Neural progenitor cell (in vitro differentiated cells): ENCODE data around the gene SLC16A9. TPM values are rescaled to one million over a fixed set of nuclear protein-coding genes. Genes with fewer than 3 reads are reported as not detected.

Experiments
- DNase-seq: peaks from one replicate; pipeline ENCODE4 v3.0.0-alpha.2; 2016; ENCODE audit warnings: low spot score
- H2AFZ ChIP-seq: fragments of 200-600 bp; sonication (generic); replicated peaks from 2 replicates; pipeline ENCODE4 v1.6.1; 2016; ENCODE audit warnings: antibody characterized with exemption
- H3F3A ChIP-seq: fragments of 200-600 bp; sonication (generic); 2 replicates; pipeline ENCODE4 v1.6.1; 2016; ENCODE audit warnings: antibody characterized with exemption, low read depth
- H3K27ac ChIP-seq: fragments of 200-600 bp; sonication (generic); 2 replicates; pipeline ENCODE4 v1.5.1; 2016; ENCODE audit warnings: mild to moderate bottlenecking
- H3K27me3 ChIP-seq: fragments of 200-600 bp; sonication (generic); 2 replicates; pipeline ENCODE4 v1.6.1; 2016; ENCODE audit warnings: mild to moderate bottlenecking, moderate library complexity
- H3K36me3 ChIP-seq: fragments of 200-600 bp; sonication (generic); 2 replicates; pipeline ENCODE4 v1.5.1; 2016
- H3K4me1 ChIP-seq: fragments of 200-600 bp; sonication (generic); 2 replicates; pipeline ENCODE4 v1.6.1; 2016; ENCODE audit warnings: mixed run types
- H3K4me2 ChIP-seq: fragments of 200-600 bp; sonication (generic); 2 replicates; pipeline ENCODE4 v1.6.1; 2016
- H3K4me3 ChIP-seq: fragments of 200-600 bp; sonication (generic); 2 replicates; pipeline ENCODE4 v1.5.1; 2016
- H3K79me2 ChIP-seq: fragments of 200-600 bp; sonication (generic); 2 replicates; pipeline ENCODE4 v1.6.1; 2016; ENCODE audit warnings: low read depth
- H3K9ac ChIP-seq: fragments of 200-600 bp; sonication (generic); 2 replicates; pipeline ENCODE4 v1.6.1; 2016
- H3K9me3 ChIP-seq: fragments of 200-600 bp; sonication (generic); 2 replicates; pipeline ENCODE4 v1.5.1; 2016; ENCODE audit warnings: low read depth
- H4K20me1 ChIP-seq: fragments of 200-600 bp; sonication (generic); 2 replicates; pipeline ENCODE4 v1.6.1; 2016; ENCODE audit warnings: low read depth
- H3K27ac Mint-ChIP-seq: 3 replicates; pipeline ENCODE4 v1.8.0; 2021; ENCODE audit warnings: mixed read lengths
- H3K27me3 Mint-ChIP-seq: 2 replicates; pipeline ENCODE4 v1.8.0; 2022; ENCODE audit warnings: low read depth, mild to moderate bottlenecking, inconsistent platforms, moderate library complexity, mixed read lengths; ENCODE audit not compliant: insufficient read depth
- H3K36me3 Mint-ChIP-seq: 3 replicates; pipeline ENCODE4 v1.8.0; 2021; ENCODE audit warnings: mixed read lengths
- H3K4me1 Mint-ChIP-seq: 3 replicates; pipeline ENCODE4 v1.8.0; 2021; ENCODE audit warnings: mixed read lengths
- H3K4me3 Mint-ChIP-seq: 3 replicates; pipeline ENCODE4 v1.8.0; 2021; ENCODE audit warnings: mild to moderate bottlenecking, moderate library complexity, mixed read lengths
- H3K9me3 Mint-ChIP-seq: 3 replicates; pipeline ENCODE4 v1.8.0; 2020; ENCODE audit warnings: mixed read lengths
- EZH2 ChIP-seq: fragments of 200-600 bp; sonication (generic); IDR thresholded peaks from 2 replicates; pipeline ENCODE4 v1.6.1; 2017; ENCODE audit warnings: antibody characterized with exemption, mild to moderate bottlenecking, moderate library complexity
- EZH2phosphoT487 ChIP-seq: fragments of 200-600 bp; sonication (generic); IDR thresholded peaks from 2 replicates; pipeline ENCODE4 v1.6.1; 2017; ENCODE audit warnings: antibody characterized with exemption
- total RNA-seq: library from RNA; depleted of rRNA; stranded (reverse); fragments of >200 nt; gene quantifications from 2 replicates; pipeline ENCODE4 v1.2.3, GENCODE V29; 2015; ENCODE audit warnings: low replicate concordance
- TF ChIP-seq, protein P1 (sequence below): fragments of 200-600 bp; sonication (generic); IDR thresholded peaks from 2 replicates; pipeline ENCODE4 v1.5.1; 2017; ENCODE audit warnings: antibody characterized with exemption, mild to moderate bottlenecking

The SLC16A9 gene
- total RNA-seq, 1 donor from 2014 or later: 48.5 TPM

DNA sequence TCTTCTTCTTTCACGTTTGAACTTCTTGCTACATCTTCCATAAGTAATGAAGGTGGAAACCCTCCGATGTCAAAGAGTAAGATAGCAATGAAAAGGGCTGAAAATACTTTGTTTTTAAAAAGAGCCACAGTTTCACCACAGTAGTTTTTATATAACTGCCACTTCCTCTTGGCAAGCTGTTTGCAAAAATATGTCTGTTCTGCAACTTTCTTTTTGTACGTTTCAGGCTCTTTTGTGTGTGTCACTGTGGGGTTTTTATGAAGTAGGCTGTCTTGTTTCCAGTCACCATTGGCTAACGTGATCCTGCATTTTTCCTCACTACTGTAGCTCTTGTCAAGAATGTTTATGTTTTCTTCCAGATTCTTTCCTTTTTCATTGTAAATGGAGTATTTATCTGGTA, 55.6 kb downstream of the SLC16A9 start:
- TF ChIP-seq EZH2 (no peak), EZH2phosphoT487 (no peak)
- TF ChIP-seq, protein P1, sequence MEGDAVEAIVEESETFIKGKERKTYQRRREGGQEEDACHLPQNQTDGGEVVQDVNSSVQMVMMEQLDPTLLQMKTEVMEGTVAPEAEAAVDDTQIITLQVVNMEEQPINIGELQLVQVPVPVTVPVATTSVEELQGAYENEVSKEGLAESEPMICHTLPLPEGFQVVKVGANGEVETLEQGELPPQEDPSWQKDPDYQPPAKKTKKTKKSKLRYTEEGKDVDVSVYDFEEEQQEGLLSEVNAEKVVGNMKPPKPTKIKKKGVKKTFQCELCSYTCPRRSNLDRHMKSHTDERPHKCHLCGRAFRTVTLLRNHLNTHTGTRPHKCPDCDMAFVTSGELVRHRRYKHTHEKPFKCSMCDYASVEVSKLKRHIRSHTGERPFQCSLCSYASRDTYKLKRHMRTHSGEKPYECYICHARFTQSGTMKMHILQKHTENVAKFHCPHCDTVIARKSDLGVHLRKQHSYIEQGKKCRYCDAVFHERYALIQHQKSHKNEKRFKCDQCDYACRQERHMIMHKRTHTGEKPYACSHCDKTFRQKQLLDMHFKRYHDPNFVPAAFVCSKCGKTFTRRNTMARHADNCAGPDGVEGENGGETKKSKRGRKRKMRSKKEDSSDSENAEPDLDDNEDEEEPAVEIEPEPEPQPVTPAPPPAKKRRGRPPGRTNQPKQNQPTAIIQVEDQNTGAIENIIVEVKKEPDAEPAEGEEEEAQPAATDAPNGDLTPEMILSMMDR: no peak
- no peak overlapping the region for H3K27ac Mint-ChIP-seq
- no peaks in the 10 kb centered on the region for H4K20me1 ChIP-seq
- H3K27me3 Mint-ChIP-seq: no peaks in the 10 kb centered on the region
- no peak overlapping the region for H3K4me3 Mint-ChIP-seq
- H3K9ac ChIP-seq: no peak overlapping the region
- no peaks in the 10 kb centered on the region for H3K27me3 ChIP-seq
- H2AFZ ChIP-seq: no peak overlapping the region
- H3K9me3 ChIP-seq: no peaks in the 10 kb centered on the region
- H3K4me1 Mint-ChIP-seq: no peaks in the 10 kb centered on the region
- no peaks in the 10 kb centered on the region for H3K36me3 Mint-ChIP-seq
- no peak overlapping the region for H3K4me3 ChIP-seq
- H3K9me3 Mint-ChIP-seq: no peaks in the 10 kb centered on the region
- no peak overlapping the region for H3K27ac ChIP-seq
- H3K4me2 ChIP-seq: no peak overlapping the region
- no peak for DNase-seq
- H3K36me3 ChIP-seq: no peaks in the 10 kb centered on the region
- H3K4me1 ChIP-seq: peaks cover 3% of the 10 kb centered on the region
- H3K79me2 ChIP-seq: no peaks in the 10 kb centered on the region
- peaks cover 7% of the 10 kb centered on the region for H3F3A ChIP-seq

- Mint-ChIP-seq H3K27ac (no peak overlapping the region), H3K4me1 (no peaks in the 10 kb centered on the region), H3K9me3 (no peaks in the 10 kb centered on the region), H3K4me3 (no peak overlapping the region), H3K36me3 (no peaks in the 10 kb centered on the region), H3K27me3 (no peaks in the 10 kb centered on the region)
- Histone ChIP-seq H3K9ac (no peak overlapping the region), H3K27ac (no peak overlapping the region), H4K20me1 (no peaks in the 10 kb centered on the region), H3K27me3 (no peaks in the 10 kb centered on the region), H3K4me1 (peaks cover 13% of the 10 kb centered on the region), H3K79me2 (no peaks in the 10 kb centered on the region), H2AFZ (no peak overlapping the region), H3K4me3 (no peak overlapping the region), H3F3A (peaks cover 17% of the 10 kb centered on the region), H3K9me3 (no peaks in the 10 kb centered on the region), H3K36me3 (no peaks in the 10 kb centered on the region), H3K4me2 (no peak overlapping the region)
- no peak for DNase-seq
- no peak for TF ChIP-seq EZH2
- TF ChIP-seq, protein P1: no peak
- no peak for TF ChIP-seq EZH2phosphoT487
Measured at GRCh38 chr10:59651902-59652301, 57.7 kb downstream of the SLC16A9 start.

- Mint-ChIP-seq H3K27ac (no peak overlapping the region), H3K27me3 (peaks cover 2% of the 10 kb centered on the region), H3K4me3 (no peak overlapping the region)
Measured at GRCh38 chr10:59649606-59650346, 59.9 kb downstream of the SLC16A9 start.

More at GRCh38 chr10:59649606-59650346, 59.9 kb downstream of the SLC16A9 start:
- no peak overlapping the region for H2AFZ ChIP-seq
- H3K27me3 ChIP-seq: no peaks in the 10 kb centered on the region
- Mint-ChIP-seq H3K36me3 (no peaks in the 10 kb centered on the region), H3K4me1 (no peaks in the 10 kb centered on the region), H3K9me3 (peaks cover 11% of the 10 kb centered on the region)
- H3K4me3 ChIP-seq: no peak overlapping the region
- no peaks in the 10 kb centered on the region for H3K79me2 ChIP-seq
- H3F3A ChIP-seq: peaks cover 17% of the 10 kb centered on the region
- H3K9me3 ChIP-seq: no peaks in the 10 kb centered on the region
- TF ChIP-seq, protein P1: no peak
- TF ChIP-seq EZH2 (no peak), EZH2phosphoT487 (no peak)
- no peak overlapping the region for H3K9ac ChIP-seq
- no peak overlapping the region for H3K4me2 ChIP-seq
- H4K20me1 ChIP-seq: no peaks in the 10 kb centered on the region
- H3K4me1 ChIP-seq: peaks cover 13% of the 10 kb centered on the region
- H3K27ac ChIP-seq: no peak overlapping the region
- no peak for DNase-seq
- H3K36me3 ChIP-seq: peaks cover 5% of the 10 kb centered on the region
